Measurements from ENCODE around the gene PTF1A.

Gene PTF1A

DNA sequence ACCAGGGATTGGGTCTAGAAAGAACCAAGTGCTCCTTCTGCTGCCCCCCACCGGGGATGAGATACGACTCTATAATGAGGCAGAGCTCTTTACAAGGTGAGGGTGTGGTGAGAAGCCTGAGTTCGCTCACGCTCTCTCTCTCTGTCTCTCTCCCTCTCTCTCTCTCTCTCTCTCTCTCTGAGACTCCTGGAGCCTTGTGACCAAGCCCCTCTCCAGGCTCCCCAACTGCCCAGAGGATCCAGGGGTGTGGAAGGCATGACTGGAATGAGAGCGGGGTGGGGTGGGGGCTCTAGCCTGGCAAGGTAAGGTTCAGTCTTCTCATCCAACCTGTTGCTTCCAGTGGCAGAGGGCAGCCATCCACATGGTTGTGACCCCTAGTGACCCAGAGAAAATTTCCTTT is 3.1 kb upstream of the PTF1A start:
- no peak for DNase-seq

GRCh38 chr10:23190872-23191763 is 994 bp upstream of the PTF1A start:
- no peak for DNase-seq

GRCh38 chr10:23192712-23193434 is 761 bp downstream of the PTF1A start:
- no peak for DNase-seq

GRCh38 chr10:23193435-23194074 is 1.4 kb downstream of the PTF1A start:
- DNase-seq, result no peak

DNA sequence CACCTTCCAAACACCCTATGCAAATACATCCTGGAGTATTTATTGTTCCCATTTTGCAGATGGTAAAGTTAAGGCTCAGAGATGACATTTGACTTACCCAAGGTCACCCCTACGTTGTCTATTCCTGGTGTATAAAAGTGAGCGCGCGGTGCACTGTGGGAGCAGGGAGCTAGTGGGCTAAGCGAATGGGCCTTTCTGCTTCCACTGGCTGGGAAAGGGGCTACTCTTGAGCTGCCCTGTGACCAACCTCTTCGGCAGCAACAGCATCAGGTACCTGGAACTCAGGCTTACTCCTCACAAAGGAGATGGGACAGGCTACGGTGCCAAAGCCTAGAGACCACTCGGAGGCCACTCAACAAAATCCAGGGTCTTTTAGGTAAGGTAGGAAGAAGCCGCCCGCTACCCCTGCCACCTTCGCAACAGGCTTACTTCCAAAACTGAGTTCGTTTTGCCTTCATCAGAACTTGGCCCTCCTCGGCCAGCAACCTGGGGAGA is 2.4 kb downstream of the PTF1A start:
- DNase-seq, result no peak

- no peak for DNase-seq
Observed at GRCh38 chr10:23194966-23195845, 3.1 kb downstream of the PTF1A start.

DNA sequence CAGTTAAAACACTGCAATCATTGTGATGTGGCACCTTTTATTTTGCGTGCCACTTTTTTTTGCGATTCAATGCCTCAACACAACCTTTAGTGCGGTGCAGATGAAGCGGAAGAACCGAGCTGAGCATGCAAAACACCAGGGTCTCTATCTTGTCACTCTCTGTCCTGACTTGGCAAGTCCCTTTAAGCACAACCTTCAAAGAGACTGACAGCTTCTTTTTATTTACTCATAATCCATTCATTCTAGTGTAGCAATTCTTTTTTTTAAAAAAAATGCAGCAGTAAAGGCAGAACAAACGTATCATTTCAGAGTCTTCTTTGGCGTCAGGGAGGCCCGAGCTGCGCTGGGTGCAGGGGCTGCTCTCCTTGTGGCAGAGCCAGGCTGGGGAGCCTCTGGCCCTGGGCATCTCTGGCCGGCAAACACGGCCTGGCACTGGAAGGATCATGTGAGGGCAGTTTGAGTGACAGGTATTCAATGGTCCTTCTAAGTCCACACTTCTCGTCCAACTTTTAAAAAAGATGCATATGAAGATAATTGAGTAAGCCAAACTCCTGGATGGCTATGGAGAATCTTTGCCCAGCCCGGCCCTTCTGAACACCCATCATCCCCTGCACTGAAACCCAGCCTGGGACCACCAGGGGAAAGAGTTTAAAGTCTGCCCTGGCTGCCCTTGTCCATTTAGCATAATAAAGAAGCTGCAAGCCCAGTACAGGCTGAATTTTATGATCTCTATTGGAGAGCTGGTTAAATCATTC is 3.9 kb downstream of the PTF1A start:
- no peak for DNase-seq

- DNase-seq, result no peak
Observed at GRCh38 chr10:23196915-23197314, 4.8 kb downstream of the PTF1A start.

GRCh38 chr10:23197416-23197861 is 5.3 kb downstream of the PTF1A start:
- DNase-seq, result no peak

- DNase-seq, result no peak
Observed at GRCh38 chr10:23198610-23198939, 6.5 kb downstream of the PTF1A start.

- no peak for DNase-seq
Observed at GRCh38 chr10:23198940-23199767, 7.0 kb downstream of the PTF1A start.

DNA sequence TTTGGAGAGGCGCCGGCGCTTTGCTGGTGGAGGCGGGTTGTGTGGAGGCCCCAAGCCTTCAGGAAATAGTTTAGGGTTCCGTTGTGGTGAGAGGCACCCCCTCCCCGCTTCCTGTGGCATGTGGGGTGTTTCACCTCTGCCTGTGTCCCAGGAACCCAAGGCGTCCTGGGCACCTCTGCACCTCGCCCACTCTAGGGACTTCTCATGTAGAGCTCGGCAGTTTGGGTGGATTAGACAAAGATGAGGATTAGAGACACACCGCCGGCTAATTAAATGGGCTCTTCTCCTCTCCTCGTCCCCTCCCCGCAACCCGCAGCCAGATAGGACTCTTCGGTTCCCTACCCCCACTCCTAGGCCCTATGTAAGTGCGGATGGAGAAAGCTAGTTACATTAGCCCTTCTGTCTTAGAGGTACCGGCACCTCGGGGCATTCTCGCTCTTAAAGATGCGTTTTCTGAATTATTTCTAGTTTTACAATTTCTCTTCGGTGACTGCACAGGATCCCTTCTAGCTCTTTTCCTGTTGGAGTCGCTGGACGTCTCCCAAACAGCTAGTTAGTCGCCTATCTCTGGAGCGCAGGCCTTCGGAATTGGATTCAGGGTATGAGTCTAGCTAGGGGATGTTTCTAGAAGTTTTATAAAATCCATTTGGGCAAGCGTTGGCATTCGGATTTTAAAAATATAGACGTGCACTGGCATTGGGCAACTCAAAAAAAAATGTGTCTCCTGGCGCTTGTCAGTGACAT is 7.8 kb downstream of the PTF1A start:
- no peak for DNase-seq

GRCh38 chr10:23200586-23200985 is 8.5 kb downstream of the PTF1A start:
- DNase-seq, result no peak

- DNase-seq, result no peak
Observed at GRCh38 chr10:23200997-23201652, 9.0 kb downstream of the PTF1A start.

DNA sequence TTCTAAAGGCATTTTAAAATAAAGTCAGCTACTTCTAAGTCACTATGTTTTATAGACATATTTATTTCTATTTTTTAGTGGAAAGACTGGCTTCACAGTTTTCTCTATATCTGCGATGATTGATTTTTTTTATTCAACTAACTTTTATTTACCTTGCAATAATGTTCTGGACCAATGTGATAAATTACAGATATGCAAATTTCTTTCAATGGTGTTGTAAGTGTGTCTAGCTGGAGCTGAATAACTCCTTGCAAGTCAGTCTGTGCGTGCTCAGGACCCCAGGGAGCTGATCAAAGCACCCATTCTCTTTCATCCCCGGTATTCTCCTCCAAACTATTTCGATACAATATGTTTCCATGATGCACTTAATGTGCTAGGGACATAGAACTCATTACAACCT is 9.7 kb downstream of the PTF1A start:
- DNase-seq, result no peak

DNA sequence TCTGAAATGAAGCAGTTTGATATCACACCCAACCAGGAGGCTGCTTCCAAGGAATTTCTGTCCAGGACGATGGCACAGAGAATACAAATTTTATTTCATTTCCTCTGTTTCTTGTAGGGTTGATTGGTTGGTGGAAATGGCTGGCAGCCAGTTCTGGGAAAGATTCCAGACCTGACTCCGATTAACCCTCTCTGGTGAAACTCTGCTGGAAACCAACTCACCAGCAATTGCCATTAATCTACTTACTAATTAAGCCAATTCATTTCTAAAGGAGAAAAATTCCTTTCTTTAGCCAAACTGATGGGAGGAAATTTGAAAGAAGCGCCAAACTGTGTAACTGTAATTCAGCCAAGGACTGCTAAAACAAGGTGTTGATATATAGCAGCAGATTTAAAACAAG is 10.7 kb downstream of the PTF1A start:
- DNase-seq, result no peak

- DNase-seq, result no peak
Observed at GRCh38 chr10:23203369-23204325, 11.5 kb downstream of the PTF1A start.

GRCh38 chr10:23204773-23205172 is 12.7 kb downstream of the PTF1A start:
- DNase-seq, result no peak
